CD1c-positive myeloid dendritic cell (primary cell): ENCODE data around the gene RBM22.

Experiments
- DNase-seq: peaks from one replicate; pipeline ENCODE4 v3.0.0-alpha.2; 2016; ENCODE audit errors: extremely low spot score

Gene RBM22

DNA sequence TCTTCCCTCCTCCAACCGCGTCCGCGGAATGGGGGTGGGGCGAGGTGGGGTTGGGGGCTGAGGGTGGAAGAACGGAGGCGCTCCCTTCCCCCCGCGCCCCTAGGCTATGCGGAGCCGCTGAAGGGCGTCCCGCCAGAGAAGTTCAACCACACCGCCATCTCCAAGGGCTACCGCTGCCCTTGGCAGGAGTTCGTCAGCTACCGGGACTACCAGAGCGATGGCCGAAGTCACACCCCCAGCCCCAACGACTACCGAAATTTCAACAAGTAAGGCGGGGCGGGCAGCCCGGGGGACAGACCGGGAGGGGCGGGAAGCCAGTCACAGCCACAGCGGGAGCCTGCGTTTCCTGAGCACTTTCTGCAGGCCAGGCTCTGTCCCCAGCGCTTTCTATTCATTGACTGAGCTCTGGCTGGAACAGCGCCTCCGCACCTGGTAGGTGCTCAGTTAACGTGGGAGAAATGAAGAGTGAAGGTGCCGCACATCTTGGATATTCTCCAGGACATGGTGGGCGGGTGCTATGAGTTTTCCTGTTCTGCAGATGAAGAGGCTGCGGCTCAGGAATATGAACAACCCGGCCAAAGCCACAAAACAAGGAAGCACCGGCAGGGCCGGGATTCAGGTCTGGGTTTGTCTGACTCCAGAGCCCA, 28.5 kb downstream of the RBM22 start:
- peak; percentile 23 for DNase-seq

DNA sequence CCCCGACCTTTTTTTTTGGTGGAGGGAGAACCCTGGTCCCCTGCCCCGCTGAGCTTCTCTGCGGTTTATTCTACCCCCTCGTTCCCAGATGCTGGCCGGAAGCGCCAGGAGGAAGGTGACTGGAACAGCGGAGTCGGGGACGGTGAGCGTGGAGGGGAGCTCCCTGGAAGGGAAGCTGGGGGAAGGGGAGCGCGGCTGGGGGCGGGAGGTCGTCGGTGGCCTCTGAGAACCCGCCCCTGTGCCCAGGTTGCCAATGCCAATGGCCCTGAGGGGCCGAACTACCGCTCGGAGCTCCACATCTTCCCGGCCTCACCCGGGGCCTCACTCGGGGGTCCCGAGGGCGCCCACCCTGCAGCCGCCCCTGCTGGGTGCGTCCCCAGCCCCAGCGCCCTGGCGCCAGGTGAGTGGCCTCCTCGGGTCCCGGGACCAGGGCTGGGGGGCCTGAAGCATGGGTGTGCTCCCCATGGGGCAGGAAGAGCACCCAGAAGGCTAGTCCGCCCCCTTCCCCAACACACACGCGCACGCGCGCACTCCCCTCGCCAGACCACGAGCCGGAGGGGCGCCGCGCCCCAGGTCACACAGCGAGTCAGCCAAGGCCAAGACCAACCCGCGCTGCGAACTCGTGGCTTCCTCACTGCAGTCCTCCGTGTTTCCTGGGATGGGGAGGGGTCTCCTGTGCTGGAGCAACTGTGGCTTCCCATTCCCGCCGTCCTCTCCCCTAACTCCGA, 29.2 kb downstream of the RBM22 start:
- peak; percentile 18 for DNase-seq

DNA sequence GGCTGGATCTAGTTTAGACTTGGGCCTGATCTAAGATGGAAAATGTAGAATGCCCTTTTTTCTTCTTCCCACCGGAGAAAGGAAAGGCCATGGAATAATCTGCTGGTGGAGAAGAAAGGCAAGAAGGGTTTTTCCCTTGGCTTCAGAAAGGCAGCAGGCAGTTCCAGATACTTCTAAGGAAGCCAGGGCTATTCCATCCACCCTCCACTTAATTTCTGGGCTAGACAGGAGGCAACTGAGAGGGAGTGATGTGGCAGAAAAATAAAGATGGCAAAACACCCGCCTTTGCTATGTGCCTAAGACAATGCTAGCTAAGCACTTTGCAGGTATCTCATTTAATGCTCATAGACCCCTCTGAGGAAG, 29.9 kb downstream of the RBM22 start:
- DNase-seq: no peak

DNA sequence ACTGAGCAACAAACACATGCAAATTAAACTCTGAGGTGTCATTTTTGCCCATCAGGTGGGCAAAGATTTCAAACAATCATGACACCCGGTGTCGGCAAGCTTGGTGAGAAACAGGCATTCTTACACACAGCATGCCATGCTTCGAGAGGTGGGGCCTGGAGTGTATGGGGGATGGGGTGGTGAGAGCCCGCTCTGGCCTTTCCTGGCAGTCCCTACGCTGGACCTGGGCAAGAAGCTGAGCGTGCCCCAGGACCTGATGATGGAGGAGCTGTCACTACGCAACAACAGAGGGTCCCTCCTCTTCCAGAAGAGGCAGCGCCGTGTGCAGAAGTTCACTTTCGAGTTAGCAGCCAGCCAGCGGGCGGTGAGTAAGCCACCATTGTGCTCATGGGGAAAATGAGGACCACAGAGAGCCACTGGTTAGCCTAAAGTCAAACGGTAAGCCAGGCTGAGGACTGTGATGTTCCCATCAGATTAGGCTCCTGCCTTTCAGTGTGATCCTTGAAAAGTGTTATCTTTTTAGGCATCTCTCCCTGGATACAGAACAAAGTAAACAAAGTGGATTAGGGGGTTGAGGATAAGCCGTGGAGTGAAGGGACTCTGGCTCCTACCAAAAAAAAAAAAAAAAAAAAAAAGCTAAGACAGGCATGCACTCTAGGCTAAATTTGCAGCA, 30.5 kb downstream of the RBM22 start:
- DNase-seq: no peak

DNA sequence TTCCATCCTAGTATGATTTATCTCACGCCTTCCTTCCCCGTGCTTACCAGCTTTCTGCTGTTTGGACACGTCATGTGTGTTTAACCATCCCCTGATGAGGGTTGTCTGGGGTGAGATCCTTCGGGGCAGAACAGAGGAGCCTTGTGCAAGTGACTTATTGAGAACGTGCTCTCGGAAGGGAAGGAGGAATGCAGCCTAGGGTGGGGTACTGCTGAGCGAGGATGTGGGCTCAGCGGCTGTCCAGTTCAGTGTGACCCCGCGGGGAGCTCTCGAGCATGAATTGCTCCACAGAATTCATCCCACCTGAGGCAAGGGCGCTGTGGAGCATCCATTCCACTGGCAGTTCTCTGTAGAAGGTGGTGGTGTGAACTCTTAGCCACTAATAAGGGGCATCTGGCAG, 35.8 kb downstream of the RBM22 start:
- no peak for DNase-seq

DNA sequence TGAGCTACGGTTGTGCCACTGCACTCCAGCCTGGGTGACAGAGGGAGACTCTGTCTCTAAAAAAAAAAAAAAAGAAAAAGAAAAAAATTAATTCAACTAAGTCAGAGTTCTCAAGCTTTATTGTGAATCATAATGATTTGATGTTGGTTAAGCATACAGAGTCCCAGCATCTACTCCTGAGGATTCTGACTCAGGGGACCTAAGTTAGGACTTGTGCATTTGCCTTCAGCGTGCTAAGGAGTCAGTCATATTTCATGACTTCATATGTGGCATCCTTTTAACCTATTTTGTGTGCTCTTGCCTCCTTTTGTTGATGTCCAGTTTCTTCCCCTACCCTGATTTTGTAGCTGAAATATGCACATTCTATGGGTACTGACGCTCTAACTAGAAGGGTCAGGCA, 36.9 kb downstream of the RBM22 start:
- DNase-seq: no peak

DNA sequence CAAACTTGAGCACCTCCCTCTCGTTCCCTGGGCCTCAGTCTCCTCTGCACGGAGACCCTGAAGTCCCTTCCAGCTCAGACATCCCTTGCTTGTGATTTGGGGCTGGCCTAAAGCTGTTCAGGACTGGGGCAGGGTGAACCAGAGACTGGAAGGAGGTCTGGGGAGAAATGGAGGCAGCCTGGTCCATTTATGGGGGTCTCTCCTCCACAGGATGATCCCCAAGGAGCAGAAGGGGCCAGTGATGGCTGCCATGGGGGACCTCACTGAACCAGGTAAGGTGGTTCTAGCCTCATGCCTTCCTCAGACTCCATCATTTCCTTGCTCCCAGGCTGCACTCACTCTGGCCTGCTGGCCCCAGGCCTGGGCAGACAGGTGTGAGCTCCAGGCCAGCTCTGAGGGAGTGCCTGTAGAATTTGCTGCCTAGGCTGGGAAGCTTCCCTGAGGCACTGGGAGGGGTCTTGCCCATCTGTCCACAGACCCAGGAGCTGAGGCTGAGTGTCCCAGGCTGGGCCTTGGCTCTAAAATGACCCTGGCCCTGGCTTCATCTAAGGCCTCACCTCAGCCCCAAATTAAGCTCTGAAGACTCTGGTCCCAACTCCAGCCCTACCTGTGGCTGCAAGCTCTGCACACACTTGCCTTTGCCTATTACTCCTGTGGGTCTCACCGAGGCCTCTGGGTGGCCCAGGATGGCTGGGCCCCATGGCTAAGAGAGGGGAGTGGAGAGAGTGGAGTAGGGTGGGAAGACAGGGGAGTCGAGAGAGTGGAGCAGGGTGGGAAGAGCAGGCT, 37.9 kb downstream of the RBM22 start:
- no peak for DNase-seq

GRCh38 chr5:150661821-150662596, 38.9 kb downstream of the RBM22 start:
- DNase-seq: no peak

DNA sequence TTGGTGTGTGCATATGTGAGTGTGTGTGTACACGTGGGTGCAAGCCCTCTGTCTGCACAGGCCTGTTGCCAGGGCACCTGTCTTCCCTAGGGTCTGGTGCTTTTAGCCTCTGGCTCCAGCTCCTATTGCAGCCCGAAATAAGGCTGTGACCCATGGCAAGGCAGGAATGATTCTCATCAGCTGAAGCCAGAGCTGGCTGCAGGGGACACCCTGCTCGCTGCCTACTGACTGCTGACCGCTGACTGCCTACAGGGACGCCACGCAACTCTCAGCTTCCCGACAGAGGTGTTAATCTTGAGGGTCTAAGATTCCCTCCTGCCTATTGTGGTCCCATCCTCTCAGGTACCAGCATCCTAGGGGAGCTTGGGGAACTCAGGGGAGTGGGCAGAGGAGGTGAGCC, 39.8 kb downstream of the RBM22 start, which contains the start of gene MYOZ3:
MYOZ3 (plus strand) TSS at position 166 of the 400 bp plus-strand sequence. CDS start 1,691 bp downstream, outside the sequence.
- DNase-seq: no peak

DNA sequence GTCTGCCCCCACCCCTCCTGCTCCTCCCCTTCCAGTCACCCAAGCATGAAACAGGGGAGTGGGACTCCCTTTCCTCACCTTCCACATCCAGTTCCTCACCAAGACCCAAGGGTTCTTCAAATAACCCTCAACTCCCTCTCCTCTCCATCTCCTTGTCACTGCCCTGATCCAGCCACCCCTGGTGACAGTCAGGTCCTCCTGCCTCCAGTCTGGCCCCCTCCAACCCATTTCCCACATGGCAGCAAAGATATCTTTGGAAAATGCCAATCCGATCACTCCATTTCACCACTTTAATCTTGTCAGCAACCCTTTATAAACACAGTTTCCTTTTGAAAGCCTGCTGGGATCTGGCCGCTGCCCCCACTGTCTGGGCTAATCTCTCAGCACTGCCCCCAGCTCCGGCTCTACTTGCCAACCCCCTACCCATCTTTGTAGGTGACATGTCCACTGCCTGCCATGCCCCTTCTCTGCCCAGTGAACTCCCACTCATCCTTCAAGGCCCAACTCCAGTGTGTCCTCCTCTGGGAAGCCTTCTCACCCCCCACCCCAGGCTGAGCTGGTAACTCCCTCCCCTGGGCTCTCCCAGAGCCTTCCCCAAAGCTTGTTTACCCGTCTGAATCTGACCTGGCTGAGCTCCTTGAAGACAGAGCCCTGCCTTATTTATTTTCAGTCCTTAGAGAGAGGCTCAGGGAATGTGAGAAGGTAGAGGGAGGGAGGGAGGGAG, 40.6 kb downstream of the RBM22 start:
- DNase-seq: no peak

DNA sequence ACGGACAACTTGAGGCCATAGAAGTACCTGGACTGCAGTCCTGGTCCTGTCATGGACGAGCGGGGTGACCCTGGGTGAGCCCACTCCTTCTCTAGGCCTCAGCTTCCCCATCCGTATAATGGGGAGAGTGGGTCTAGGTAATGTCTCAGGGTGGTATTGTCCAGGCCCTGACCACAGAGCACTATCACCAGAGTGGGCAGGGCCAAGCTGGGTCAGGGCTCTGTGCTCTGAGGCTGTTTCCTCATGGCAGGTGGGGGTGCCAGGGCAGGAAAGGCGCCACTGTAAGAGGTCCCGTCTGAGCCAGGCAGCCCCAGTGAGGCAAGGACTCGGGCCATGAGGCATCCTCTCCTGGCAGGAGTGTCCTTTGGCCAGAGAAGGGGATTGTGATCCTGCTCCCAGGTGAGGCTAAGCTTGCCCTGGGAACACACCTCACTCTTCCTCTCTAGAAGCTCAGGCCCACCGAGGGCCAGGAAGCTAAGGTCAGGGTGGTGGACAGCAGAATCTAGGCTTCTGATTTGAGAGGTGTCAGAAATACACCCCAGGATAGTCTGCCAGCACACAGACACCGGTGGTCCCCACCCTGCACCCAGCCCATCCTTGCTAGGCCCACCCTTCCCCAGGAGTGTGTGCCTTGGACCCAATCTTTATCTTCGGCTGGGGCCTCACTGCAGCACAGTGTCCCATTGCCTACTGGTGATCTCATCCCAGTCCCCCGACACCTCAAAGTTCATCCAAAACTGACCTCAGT, 41.3 kb downstream of the RBM22 start:
- no peak for DNase-seq

- DNase-seq: no peak
These were observed 42.1 kb downstream of the RBM22 start for GRCh38 chr5:150658699-150659265.

DNA sequence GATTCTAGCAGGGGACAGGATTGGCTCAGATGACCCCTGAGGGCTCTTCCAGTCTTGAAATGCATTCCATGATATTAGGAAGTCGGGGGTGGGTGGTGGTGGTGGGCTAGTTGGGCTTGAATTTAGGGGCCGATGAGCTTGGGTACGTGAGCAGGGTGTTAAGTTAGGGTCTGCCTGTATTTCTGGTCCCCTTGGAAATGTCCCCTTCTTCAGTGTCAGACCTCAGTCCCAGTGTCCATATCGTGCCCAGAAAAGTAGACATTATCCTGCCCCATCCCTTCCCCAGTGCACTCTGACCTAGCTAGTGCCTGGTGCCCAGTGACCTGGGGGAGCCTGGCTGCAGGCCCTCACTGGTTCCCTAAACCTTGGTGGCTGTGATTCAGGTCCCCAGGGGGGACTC, 42.7 kb downstream of the RBM22 start:
- no peak for DNase-seq

DNA sequence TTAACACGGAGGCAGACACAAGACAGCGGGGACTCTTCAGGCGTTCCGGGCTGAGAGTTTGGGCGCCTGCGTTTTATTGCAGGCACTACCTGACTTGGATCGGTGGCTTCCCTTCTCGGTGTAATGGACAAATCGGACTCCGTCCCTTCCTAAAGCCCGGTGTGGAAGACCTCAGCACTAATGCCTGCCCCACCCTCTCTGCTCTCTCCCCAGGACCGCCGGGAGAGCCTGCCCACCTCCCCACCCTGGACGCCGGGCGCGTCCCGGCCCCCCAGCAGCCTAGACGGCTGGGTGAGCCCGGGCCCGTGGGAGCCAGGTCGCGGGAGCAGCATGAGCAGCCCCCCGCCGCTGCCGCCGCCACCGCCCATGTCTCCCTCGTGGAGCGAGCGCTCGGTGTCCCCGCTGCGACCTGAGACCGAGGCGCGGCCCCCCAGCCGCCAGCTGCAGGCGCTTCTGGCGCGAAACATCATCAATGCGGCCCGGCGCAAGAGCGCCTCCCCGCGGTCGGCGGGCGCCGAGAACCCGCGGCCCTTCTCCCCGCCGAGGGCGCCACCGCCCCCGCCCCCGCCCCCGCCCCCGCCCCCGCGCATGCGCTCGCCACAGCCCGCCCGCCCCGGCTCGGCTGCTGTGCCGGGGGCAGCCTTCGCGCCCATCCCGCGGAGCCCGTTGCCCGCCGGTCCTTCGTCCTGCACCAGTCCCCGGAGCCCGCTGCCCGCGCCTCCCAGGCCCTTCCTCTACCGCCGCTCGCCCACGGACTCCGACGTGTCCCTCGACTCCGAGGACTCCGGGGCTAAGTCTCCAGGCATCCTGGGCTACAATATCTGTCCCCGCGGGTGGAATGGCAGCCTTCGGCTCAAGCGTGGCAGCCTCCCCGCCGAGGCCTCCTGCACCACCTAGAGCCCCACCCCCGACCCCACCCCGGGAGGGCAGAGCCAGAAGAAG, 44.4 kb downstream of the RBM22 start:
- DNase-seq: peak; percentile 71

DNA sequence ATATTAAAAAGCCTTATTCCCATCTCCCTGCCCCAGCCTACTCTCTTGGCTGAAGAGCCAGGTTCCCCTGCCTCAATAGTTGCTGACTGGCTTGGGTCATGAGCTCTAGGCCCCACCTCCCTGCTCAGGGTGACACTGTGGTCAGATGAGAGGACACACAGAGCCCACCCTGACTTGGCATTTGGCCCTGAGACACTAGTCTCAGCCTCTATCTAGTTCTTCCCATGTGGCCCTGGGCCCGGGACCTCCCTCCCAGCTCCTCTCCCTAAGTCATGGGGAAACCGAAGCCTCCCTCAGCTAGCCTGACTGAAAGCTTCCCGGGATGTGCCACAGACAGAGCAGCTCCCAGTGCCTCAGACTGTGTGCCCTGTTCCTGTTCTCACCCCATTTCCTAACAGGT, 45.6 kb downstream of the RBM22 start:
- DNase-seq: no peak

DNA sequence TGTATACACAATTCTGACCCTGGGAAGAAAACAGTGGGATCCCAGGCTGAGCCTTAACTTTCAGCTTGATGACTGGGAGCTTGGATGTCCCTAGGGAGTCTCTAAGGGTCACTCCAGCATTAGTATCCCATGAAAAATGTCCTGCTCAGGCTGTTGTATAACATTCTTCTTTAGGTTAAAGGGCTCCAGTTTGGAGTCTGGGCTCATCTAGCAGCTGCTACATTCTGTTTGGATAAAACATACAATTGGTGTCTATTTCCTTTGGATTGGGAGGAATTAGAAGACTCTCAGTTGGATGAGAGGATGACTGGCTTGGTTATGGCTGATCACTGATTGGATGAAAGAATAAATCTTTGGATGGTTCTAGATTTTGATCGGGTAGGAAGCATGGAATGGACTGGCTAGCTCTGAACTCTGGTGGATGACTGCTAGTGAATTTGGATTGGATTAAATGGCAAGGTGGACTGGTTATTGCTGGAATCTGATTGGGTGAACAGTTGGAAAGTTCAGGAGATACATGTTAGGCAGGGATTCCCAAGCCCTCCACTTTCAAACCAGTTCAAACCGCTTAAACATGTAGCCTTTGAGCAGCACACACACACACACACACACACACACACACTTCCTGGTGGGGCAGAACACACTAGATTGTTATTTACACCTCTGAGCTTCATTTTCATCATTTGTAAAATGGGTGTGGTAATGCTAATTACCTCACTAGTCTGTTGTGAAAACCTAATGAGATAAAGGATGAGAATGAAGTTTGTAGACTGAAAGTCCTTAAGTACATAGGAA, 46.9 kb downstream of the RBM22 start:
- no peak for DNase-seq

DNA sequence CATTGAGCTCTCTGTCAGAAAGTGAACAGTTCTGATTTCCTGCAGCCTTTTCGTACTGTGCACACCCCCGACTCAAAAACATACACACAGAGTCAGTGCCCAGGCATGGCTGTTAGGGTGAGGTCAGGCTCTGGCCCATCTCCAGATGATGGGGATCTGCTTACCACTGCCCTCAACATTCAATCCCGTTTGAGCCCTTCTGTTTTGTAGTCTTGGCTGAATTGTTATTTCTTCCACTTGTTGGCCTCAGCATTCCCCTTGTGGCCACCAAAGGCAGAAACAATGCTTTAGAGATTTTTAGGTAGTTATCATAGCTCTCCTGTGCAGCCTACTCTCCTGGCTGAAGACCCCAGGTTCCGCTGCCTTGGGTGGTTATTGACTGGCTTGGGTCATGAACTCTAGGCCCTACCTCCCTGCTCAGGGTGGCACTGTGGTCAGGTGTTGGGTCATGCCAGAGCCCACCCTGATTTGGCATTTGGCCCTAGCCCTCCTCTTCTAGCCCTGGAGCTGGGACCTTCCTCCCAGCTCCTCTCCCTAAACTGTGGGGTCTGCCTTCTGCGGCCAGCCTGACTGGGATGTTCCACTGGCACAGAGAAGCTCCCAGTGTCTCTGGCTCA, 47.6 kb downstream of the RBM22 start:
- no peak for DNase-seq
